IMR-90 (cell line): Measurements from ENCODE around the gene LMO1. TPM values are rescaled to one million over a fixed set of nuclear protein-coding genes. Genes with fewer than 3 reads are reported as not detected.

ENCODE experiments used
- ATAC-seq: fragments of 200-7000 bp; cut with Tn5 transposase; 2 replicates; pipeline ENCODE4 v1.9.1; 2020; ENCODE audit warnings: low read depth, mild to moderate bottlenecking, moderate library complexity
- BruUV-seq: library from RNA; stranded (reverse); fragments of 400-500 nt; replicated peaks from 2 replicates; lab custom pipeline; 2021; lab: Mats Ljungman, UMichigan
- CTCF ChIA-PET: fragments of 300-600 bp; formaldehyde crosslinking; extraction: SDS; loops from one replicate; lab custom pipeline; 2021; ENCODE audit warnings: antibody characterized with exemption; lab: Yijun Ruan, JAX
- POLR2A ChIA-PET: fragments of 300-600 bp; sonication (Branson Sonifier 250); formaldehyde crosslinking; loops from one replicate; lab custom pipeline; 2022; ENCODE audit warnings: antibody characterized with exemption; ENCODE audit not compliant: unreplicated experiment; lab: Charles Lee
- DNase-seq: peaks from one replicate; pipeline ENCODE4 v3.0.0; 2013
- H2AFZ ChIP-seq: replicated peaks from 2 replicates; pipeline ENCODE3; 2013; ENCODE audit warnings: low read length, mild to moderate bottlenecking; ENCODE audit not compliant: poor library complexity
- H2AK5ac ChIP-seq: 2 replicates; pipeline ENCODE4 v1.6.1; 2013; ENCODE audit warnings: low read depth, low read length, inconsistent platforms
- H2AK9ac ChIP-seq: replicated peaks from 2 replicates; pipeline ENCODE3; 2013; ENCODE audit warnings: mild to moderate bottlenecking, low read depth, low read length, moderate library complexity; ENCODE audit not compliant: poor library complexity
- H2BK120ac ChIP-seq: 2 replicates; pipeline ENCODE4 v1.6.1; 2013; ENCODE audit warnings: low read depth, low read length, inconsistent platforms
- H2BK15ac ChIP-seq: 3 replicates; pipeline ENCODE4 v1.6.1; 2013; ENCODE audit warnings: low read depth, low read length, inconsistent platforms
- H2BK20ac ChIP-seq: 2 replicates; pipeline ENCODE4 v1.6.1; 2013; ENCODE audit warnings: low read depth, mild to moderate bottlenecking, inconsistent platforms, low read length, moderate library complexity
- H2BK5ac ChIP-seq: 2 replicates; pipeline ENCODE4 v1.6.1; 2013; ENCODE audit warnings: mild to moderate bottlenecking, low read depth, low read length, inconsistent platforms; ENCODE audit not compliant: poor library complexity, severe bottlenecking
- H3K14ac ChIP-seq: replicated peaks from 2 replicates; pipeline ENCODE4 v1.6.1; 2013; ENCODE audit warnings: low read depth, low read length, inconsistent platforms
- H3K18ac ChIP-seq: 2 replicates; pipeline ENCODE4 v1.6.1; 2013; ENCODE audit warnings: low read depth, low read length, control low read depth
- H3K23ac ChIP-seq: 2 replicates; pipeline ENCODE4 v1.6.1; 2013; ENCODE audit warnings: low read depth, low read length, inconsistent platforms
- H3K27ac ChIP-seq: 2 replicates; pipeline ENCODE4 v1.5.1; 2013; ENCODE audit warnings: mild to moderate bottlenecking, control low read depth, low read length; ENCODE audit not compliant: insufficient read depth
- H3K27me3 ChIP-seq: 2 replicates; pipeline ENCODE4 v1.6.1; 2013; ENCODE audit warnings: low read length; ENCODE audit not compliant: control insufficient read depth, insufficient read depth
- H3K36me3 ChIP-seq: 2 replicates; pipeline ENCODE4 v1.6.1; 2013; ENCODE audit warnings: low read length, mixed read lengths; ENCODE audit not compliant: control insufficient read depth, insufficient read depth
- H3K4ac ChIP-seq: 2 replicates; pipeline ENCODE4 v1.6.1; 2013; ENCODE audit warnings: low read depth, low read length, inconsistent platforms
- H3K4me1 ChIP-seq: 2 replicates; pipeline ENCODE4 v1.6.1; 2013; ENCODE audit warnings: low read length, mixed read lengths; ENCODE audit not compliant: control insufficient read depth, insufficient read depth
- H3K4me2 ChIP-seq: 2 replicates; pipeline ENCODE4 v1.6.1; 2013; ENCODE audit warnings: low read depth, mild to moderate bottlenecking, control low read depth, low read length, moderate library complexity
- H3K4me3 ChIP-seq: 2 replicates; pipeline ENCODE4 v1.5.1; 2013; ENCODE audit warnings: low read depth, mild to moderate bottlenecking, control low read depth, low read length, moderate library complexity; ENCODE audit not compliant: insufficient read depth
- H3K56ac ChIP-seq: 2 replicates; pipeline ENCODE4 v1.6.1; 2013; ENCODE audit warnings: low read length, inconsistent platforms; ENCODE audit not compliant: insufficient read depth; ENCODE audit errors: extremely low read depth
- H3K79me1 ChIP-seq, 2 experiments: 2 replicates each; pipeline ENCODE4 v1.6.1; 2013; ENCODE audit warnings: low read length in 2 of 2, inconsistent platforms in 1 of 2, low read depth in 1 of 2
- H3K9ac ChIP-seq: 2 replicates; pipeline ENCODE4 v1.6.1; 2013; ENCODE audit warnings: low read depth, low read length, control low read depth
- H3K9me1 ChIP-seq: 2 replicates; pipeline ENCODE4 v1.6.1; 2013; ENCODE audit warnings: low read length, inconsistent platforms; ENCODE audit not compliant: insufficient read depth
- H3K9me3 ChIP-seq: 2 replicates; pipeline ENCODE4 v1.6.1; 2013; ENCODE audit warnings: low read length; ENCODE audit not compliant: control insufficient read depth, insufficient read depth
- H4K20me1 ChIP-seq: 2 replicates; pipeline ENCODE4 v1.6.1; 2013; ENCODE audit warnings: low read length, inconsistent platforms; ENCODE audit not compliant: insufficient read depth
- H4K5ac ChIP-seq: 2 replicates; pipeline ENCODE4 v1.6.1; 2013; ENCODE audit warnings: mild to moderate bottlenecking, low read depth, low read length, control low read depth
- H4K8ac ChIP-seq, 2 experiments: 2 replicates each; pipeline ENCODE4 v1.6.1; 2013; ENCODE audit warnings: low read depth in 2 of 2, low read length in 2 of 2, control low read depth in 1 of 2, inconsistent platforms in 1 of 2
- H4K91ac ChIP-seq: 2 replicates; pipeline ENCODE4 v1.6.1; 2013; ENCODE audit warnings: low read depth, low read length, inconsistent platforms; ENCODE audit not compliant: insufficient read depth
- BHLHE40 ChIP-seq: fragments of 150-350 bp; IDR thresholded peaks from 2 replicates; pipeline ENCODE4 v1.6.1; 2016; ENCODE audit warnings: mild to moderate bottlenecking, low read depth, low read length
- CEBPB ChIP-seq: IDR thresholded peaks from 2 replicates; pipeline ENCODE4 v1.6.1; 2012; ENCODE audit warnings: low read depth, low read length, improper control_type of control experiment
- CHD1 ChIP-seq: IDR thresholded peaks from 2 replicates; pipeline ENCODE4 v1.6.1; 2012; ENCODE audit warnings: low read depth, low read length, improper control_type of control experiment
- CTCF ChIP-seq: conservative IDR thresholded peaks from 2 replicates; pipeline ENCODE4 v1.5.1; 2012; ENCODE audit warnings: mild to moderate bottlenecking, low read depth, low read length, improper control_type of control experiment
- ELK1 ChIP-seq: fragments of 150-350 bp; IDR thresholded peaks from 2 replicates; pipeline ENCODE4 v1.6.1; 2016; ENCODE audit warnings: low read depth, mild to moderate bottlenecking, low read length, moderate library complexity, borderline replicate concordance
- FOS ChIP-seq: fragments of 150-350 bp; IDR thresholded peaks from 2 replicates; pipeline ENCODE4 v1.6.1; 2016; ENCODE audit warnings: low read depth, low read length
- MAFK ChIP-seq: IDR thresholded peaks from 2 replicates; pipeline ENCODE4 v1.6.1; 2012; ENCODE audit warnings: low read depth, low read length, improper control_type of control experiment
- MAZ ChIP-seq: IDR thresholded peaks from 2 replicates; pipeline ENCODE4 v1.6.1; 2012; ENCODE audit warnings: low read depth, mild to moderate bottlenecking, low read length, improper control_type of control experiment, moderate library complexity, borderline replicate concordance
- MXI1 ChIP-seq: IDR thresholded peaks from 2 replicates; pipeline ENCODE4 v1.6.1; 2012; ENCODE audit warnings: low read depth, mild to moderate bottlenecking, low read length, moderate library complexity, borderline replicate concordance
- POLR2A ChIP-seq: IDR thresholded peaks from 2 replicates; pipeline ENCODE4 v1.6.1; 2012; ENCODE audit warnings: mild to moderate bottlenecking, low read depth, low read length
- RCOR1 ChIP-seq: IDR thresholded peaks from 2 replicates; pipeline ENCODE4 v1.6.1; 2012; ENCODE audit warnings: mild to moderate bottlenecking, low read length, improper control_type of control experiment; ENCODE audit not compliant: insufficient replicate concordance
- WGBS, 2 experiments: methylation state at CpG; one replicate each; pipeline versions ENCODE4 v1.1.5 to v1.1.7; 2013; ENCODE audit warnings: missing lambda C conversion rate in 2 of 2; ENCODE audit not compliant: insufficient read length in 1 of 2; ENCODE audit errors: extremely low coverage in 2 of 2; 5-methylcytosine and 5-hydroxymethylcytosine counted together
- dilution Hi-C: fragments of 300-500 bp; cut with HindIII; formaldehyde crosslinking; loops from one replicate; pipeline ENCODE4 v1.14.3; 2018; ENCODE audit warnings: low sequenced_read_pairs; ENCODE audit not compliant: unreplicated experiment
- in situ Hi-C: fragments of 300-500 bp; cut with MboI; formaldehyde crosslinking; loops from 3 replicates; pipeline ENCODE4 v1.14.3; 2019; ENCODE audit warnings: low sequenced_read_pairs, inconsistent platforms, mixed read lengths
- intact Hi-C: fragments of 100-400 bp; cut with micrococcal nuclease; formaldehyde crosslinking; loops from 2 replicates; pipeline ENCODE4 v1.10.0; 2022
- polyA plus RNA-seq, 3 experiments: library from polyadenylated mRNA; depleted of rRNA; stranded (reverse); fragments of >200 nt; gene quantifications; 2 replicates each; pipeline ENCODE4 v1.2.3, GENCODE V29; 2012; ENCODE audit warnings: low replicate concordance in 1 of 3
- total RNA-seq: library from RNA; depleted of rRNA; stranded (reverse); fragments of >200 nt; gene quantifications from 2 replicates; pipeline ENCODE4 v1.2.3, GENCODE V29; 2012

Gene LMO1
- total and polyA plus RNA-seq, 2 of the 4 experiments (the other 2 are of a cell fraction): not detected

- Histone ChIP-seq H3K56ac (no peak overlapping the region), H4K5ac (no peak overlapping the region), H2BK5ac (no peak overlapping the region), H4K91ac (no peak overlapping the region), H2AK5ac (no peak overlapping the region), H2BK120ac (no peak overlapping the region), H2AK9ac (no peak overlapping the region), H3K27ac (no peak overlapping the region), H3K4me1 (no peaks in the 10 kb centered on the region), H3K14ac (no peak overlapping the region), H2AFZ (no peak overlapping the region), H3K9me1 (no peaks in the 10 kb centered on the region), H3K4me3 (no peak overlapping the region), H2BK20ac (no peak overlapping the region), H2BK15ac (no peak overlapping the region), H3K23ac (no peak overlapping the region), H4K8ac (no peak overlapping the region), H3K79me1 (no peaks in the 10 kb centered on the region), H3K27me3 (peaks cover 17% of the 10 kb centered on the region), H3K36me3 (no peaks in the 10 kb centered on the region), H3K4me2 (no peak overlapping the region), H4K20me1 (no peaks in the 10 kb centered on the region), H3K4ac (no peak overlapping the region), H3K9me3 (no peaks in the 10 kb centered on the region), H3K18ac (no peak overlapping the region), H3K9ac (no peak overlapping the region)
- ChIA-PET CTCF (no interaction called here), POLR2A (no interaction called here)
- TF ChIP-seq CTCF (no peak), MAFK (no peak), MAZ (no peak), MXI1 (no peak), POLR2A (no peak), CEBPB (no peak), ELK1 (no peak), FOS (no peak), CHD1 (no peak), RCOR1 (no peak), BHLHE40 (no peak)
- no peak for ATAC-seq
- DNase-seq: no peak
- WGBS, 2 experiments: 71% methylated on average over 1 of the region's 3 CpGs; no CpG with 5 or more reads in 1 of the 2 experiments
- intact Hi-C loops (no loop called here), in situ Hi-C loops (loop anchor here (25.0 kb wide), 2 partner anchors 727 to 877 kb away; partner anchors contain the start of gene TMEM9B), dilution Hi-C loops (no loop called here)
- no TSS peak for BruUV-seq
Measured at GRCh38 chr11:8234910-8235309, 28.8 kb downstream of the LMO1 start.
